Left kidney (tissue), 2 donors: ENCODE measurements around the gene ZNF677. TPM values are rescaled to one million over a fixed set of nuclear protein-coding genes. Genes with fewer than 3 reads are reported as not detected.

Experiments used
- DNase-seq: peaks from one replicate; pipeline ENCODE4 v3.0.0-alpha.2; 2013
- polyA plus RNA-seq: library from polyadenylated mRNA; unstranded; fragments of 120-200 nt; gene quantifications from one replicate; pipeline ENCODE4 v1.2.1, GENCODE V29; 2013; ENCODE audit not compliant: insufficient read length

The ZNF677 gene
- polyA plus RNA-seq, 1 donor, result 64.3 TPM

DNA sequence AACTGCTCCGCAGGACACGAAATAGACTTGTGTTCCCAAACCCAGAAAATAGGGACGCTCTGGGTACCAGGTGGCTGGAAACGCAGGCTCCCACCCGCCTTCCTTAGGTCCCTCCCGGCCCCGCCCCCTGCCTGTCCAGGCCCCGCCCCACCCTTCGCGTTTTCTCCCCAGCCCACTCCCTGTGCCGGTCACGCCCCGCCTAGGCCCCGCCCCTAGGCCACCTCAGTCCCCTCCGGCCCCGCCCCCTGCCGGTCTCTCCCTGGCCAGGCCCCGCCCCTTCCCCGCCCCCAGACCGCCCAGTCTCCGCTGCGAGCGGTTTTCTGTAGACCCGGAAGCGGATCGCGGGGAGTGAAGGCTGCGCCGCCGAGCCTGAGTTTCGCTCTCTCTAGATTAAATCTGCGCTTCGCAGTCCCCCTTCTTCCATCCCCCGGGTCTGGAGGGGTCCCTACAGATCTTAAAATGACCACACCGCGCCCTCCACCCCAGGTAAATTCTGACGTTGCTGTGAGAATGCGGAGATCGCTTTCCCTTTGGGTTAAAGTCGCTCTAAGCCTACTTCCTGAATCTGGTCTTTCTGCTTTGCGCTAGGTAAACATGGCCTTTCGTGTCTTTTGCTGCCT is 57.8 kb downstream of the ZNF677 start:
- peak; percentile 91 for DNase-seq

DNA sequence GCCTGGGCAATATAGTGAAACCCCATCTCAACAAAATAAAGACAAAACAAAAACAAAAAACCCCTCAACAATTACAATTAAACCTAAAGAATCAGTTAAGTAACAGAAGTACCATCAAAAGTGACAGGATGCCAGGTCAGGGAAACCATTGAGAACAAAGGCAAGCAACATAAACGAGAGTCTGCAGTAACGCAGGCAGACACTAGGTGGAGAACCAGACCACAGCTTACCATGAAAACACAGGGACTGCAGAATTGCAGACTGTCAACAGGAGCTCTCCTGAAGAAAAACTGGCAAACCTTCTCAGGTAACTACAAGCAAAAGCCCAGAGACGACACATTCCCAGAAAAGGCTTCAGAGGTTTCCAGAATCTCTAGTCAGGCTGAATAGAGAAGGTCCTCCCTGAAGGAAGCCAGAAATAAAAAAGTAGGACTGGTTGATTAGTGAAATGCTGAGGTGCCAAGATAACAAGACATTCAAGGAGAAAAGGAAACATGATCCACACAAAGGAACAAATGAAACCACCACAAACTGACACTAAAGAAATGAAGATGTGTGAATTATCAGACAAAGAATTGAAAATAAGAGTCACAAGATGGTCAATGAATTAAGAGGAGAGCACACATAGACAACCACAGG is 59.3 kb downstream of the ZNF677 start:
- peak; percentile 88 for DNase-seq

DNA sequence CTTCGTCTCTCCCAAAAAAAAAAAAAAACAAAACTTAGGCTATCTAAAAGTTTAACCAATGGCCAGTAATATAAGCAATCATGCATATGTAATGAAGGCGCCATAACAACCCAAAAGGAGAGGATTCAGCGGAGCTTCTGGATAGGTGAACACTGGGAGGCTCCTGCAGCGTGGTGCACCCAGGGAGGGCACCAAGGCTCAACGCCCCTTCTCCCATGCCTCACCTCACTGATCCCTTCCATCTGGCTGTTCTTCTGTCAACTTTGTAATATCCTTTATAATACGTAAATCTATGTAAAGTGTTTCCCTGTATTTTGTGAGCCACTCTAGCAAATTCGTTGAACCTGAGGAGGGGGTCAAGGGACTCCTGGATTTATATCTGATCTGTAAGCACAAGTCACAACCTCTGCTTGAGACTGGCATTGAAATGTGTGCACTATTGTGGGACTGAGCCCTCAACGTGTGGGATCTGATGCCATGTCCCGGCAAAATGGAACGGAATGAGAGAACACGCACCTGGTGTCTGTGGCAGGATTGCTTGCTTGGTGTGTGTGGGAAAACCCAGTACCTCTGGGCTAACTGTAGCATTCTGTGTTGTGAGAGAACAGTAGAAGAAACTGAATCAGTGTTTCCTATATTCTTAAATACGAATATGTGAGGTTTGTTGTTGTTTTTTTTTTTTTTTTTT is 61.0 kb downstream of the ZNF677 start:
- no peak for DNase-seq

DNA sequence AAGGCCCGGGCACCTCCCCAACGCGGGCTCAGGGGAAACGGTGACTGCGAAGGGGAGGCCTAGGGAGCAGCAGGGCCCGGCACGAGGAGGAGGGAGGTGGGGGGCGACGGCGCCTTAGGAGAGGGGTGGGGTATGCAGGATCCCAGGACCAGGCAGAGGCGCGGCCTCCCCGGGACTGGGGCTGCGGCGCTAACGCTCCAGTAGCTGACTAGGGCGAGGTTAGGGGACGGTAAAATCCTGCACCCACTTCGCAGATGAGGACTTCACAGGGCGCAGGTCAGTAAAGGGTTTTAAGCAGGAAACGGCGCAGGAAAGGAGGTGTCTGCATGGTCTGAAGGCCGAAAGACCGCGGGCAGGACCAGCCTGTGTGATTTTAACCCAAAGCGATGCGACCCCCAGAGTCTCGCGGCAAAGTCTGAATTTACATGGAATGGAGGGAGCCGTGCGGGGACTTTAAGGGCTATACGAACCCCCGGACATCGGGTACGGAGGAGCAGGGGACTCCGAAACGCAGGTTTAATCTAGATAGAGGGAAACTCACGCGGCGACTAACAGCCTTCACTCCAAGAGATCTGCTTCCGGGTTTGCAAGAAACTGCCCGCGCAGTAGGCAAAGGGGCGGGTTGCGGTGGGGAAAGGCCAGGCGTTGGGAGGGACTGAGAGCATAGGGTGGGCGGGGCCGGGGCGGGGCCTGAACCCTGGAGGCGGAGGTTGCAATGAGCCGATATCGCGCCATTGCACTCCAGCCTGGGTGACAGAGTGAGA is 61.7 kb downstream of the ZNF677 start, which contains the start of gene ZNF665:
ZNF665 (minus strand) TSS at position 588 of the 764 bp plus-strand sequence. CDS start 10,460 bp downstream, outside the sequence.
- peak; percentile 84 for DNase-seq

DNA sequence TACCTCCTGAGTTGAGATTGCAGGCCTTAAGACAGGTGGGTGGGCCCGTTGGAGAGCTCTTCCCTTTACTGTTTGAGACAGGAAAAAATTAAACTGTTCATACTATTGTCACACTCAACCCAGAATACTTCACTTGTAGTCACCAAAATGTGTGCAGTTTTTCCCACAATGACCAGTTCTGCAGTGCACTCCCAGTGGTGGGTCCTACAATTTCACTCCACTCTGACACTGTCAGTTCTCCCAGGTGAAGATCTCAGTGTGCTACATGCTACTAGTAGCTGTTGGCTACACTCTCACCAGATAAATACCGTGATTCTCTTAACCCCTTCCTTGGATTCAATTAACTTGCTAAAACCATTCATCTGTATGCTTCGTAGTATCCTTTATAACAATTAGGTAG is 64.4 kb downstream of the ZNF677 start:
- no peak for DNase-seq

DNA sequence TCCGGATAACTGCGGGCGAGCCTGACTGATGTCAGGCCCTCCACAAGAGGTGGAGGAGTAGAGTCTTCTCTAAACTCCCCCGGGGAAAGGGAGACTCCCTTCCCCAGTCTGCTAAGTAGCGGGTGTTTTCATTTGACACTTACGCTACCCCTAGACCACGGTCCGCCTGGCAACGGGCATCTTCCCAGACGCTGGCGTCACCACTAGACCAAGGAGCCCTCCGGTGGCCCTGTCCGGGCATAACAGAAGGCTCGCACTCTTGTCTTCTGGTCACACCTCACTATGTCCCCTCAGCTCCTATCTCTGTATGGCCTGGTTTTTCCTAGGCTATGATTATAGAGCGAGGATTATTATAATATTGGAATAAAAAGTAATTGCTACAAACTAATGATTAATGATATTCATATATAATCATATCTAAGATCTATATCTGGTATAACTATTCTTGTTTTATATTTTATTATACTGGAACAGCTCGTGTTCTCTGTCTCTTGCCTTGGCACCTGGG is 64.9 kb downstream of the ZNF677 start:
- peak; percentile 18 for DNase-seq

Other genes starting within 250 kb of the ZNF677 start
- 0.38 TPM for gene ERVV-1, start 241.0 kb downstream of the ZNF677 start, polyA plus RNA-seq
- 0.33 TPM for gene ERVV-2, start 210.1 kb downstream of the ZNF677 start, polyA plus RNA-seq
- gene ZNF160, start 151.5 kb downstream of the ZNF677 start, polyA plus RNA-seq, result 85.2 TPM
- gene ZNF415, start 122.0 kb downstream of the ZNF677 start, polyA plus RNA-seq, result 27.3 TPM
- gene ZNF347, start 95.8 kb downstream of the ZNF677 start, polyA plus RNA-seq, result 17.3 TPM
- 11.7 TPM for gene ZNF665, start 61.5 kb downstream of the ZNF677 start, polyA plus RNA-seq
- 0.12 TPM for gene VN1R2, start 3.4 kb upstream of the ZNF677 start, polyA plus RNA-seq
- gene VN1R4, start 12.8 kb upstream of the ZNF677 start, polyA plus RNA-seq, result not detected
- 11.6 TPM for gene ZNF845, start 78.9 kb upstream of the ZNF677 start, polyA plus RNA-seq
- 19.1 TPM for gene ZNF525, start 110.8 kb upstream of the ZNF677 start, polyA plus RNA-seq
- 14.9 TPM for gene ZNF765, start 140.3 kb upstream of the ZNF677 start, polyA plus RNA-seq
- 21.9 TPM for gene ZNF761, start 177.1 kb upstream of the ZNF677 start, polyA plus RNA-seq
- gene ZNF813, start 212.9 kb upstream of the ZNF677 start, polyA plus RNA-seq, result 9.4 TPM